Measurements from ENCODE around the gene SLC22A31. TPM values are rescaled to one million over a fixed set of nuclear protein-coding genes. Genes with fewer than 3 reads are reported as not detected.

The SLC22A31 gene
- total RNA-seq, 1 experiment from 2014 or later, result 6.7 TPM

DNA sequence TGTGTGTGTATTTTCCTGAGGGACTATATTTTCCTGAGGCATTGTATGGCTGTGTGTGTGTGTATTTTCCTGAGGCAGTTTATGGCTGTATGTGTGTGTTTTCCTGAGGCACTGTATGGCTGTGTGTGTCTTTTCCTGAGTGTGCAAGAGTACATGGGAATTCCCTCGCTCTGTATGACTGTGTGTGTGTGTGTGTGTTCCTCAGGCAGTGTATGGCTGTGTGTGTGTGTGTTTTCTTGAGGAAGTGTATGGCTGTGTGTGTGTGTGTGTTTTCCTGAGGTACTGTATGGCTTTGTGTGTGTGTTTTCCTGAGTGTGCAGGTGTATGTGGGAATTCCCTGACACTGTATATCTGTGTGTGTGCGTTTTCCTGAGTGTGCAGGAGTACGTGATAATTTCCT, 21.3 kb upstream of the SLC22A31 start:
- TF ChIP-seq, protein P1, sequence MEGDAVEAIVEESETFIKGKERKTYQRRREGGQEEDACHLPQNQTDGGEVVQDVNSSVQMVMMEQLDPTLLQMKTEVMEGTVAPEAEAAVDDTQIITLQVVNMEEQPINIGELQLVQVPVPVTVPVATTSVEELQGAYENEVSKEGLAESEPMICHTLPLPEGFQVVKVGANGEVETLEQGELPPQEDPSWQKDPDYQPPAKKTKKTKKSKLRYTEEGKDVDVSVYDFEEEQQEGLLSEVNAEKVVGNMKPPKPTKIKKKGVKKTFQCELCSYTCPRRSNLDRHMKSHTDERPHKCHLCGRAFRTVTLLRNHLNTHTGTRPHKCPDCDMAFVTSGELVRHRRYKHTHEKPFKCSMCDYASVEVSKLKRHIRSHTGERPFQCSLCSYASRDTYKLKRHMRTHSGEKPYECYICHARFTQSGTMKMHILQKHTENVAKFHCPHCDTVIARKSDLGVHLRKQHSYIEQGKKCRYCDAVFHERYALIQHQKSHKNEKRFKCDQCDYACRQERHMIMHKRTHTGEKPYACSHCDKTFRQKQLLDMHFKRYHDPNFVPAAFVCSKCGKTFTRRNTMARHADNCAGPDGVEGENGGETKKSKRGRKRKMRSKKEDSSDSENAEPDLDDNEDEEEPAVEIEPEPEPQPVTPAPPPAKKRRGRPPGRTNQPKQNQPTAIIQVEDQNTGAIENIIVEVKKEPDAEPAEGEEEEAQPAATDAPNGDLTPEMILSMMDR (IDR thresholded peaks at IDR 0.05; ENCODE audit: insufficient read depth in 1 of 2, low read depth in 1 of 2, low read length in 1 of 2, severe bottlenecking in 1 of 2, unreplicated experiment in 1 of 2), result no peak
- no peaks in the 10 kb centered on the region for H3K4me1 ChIP-seq
- peaks cover 6% of the 10 kb centered on the region; the same call in 1 of the 2 replicates for H3K36me3 ChIP-seq (ENCODE audit: control insufficient read depth, insufficient read depth, low read length)
- H3K9me3 ChIP-seq, result no peaks in the 10 kb centered on the region
- H3K9me3 Mint-ChIP-seq (ENCODE audit: unreplicated experiment), result peaks cover 13% of the 10 kb centered on the region
- H3K27me3 Mint-ChIP-seq (ENCODE audit: insufficient read depth, unreplicated experiment), result no peaks in the 10 kb centered on the region
- POLR2A ChIA-PET, result no interaction called here
- no TSS peak for BruUV-seq (replicated peaks)
- no peak overlapping the region for H3K27ac Mint-ChIP-seq (ENCODE audit: unreplicated experiment)
- H3K36me3 Mint-ChIP-seq (ENCODE audit: insufficient read depth, unreplicated experiment), result peaks cover 56% of the 10 kb centered on the region
- H3K4me1 Mint-ChIP-seq (ENCODE audit: low read depth, unreplicated experiment), result no peaks in the 10 kb centered on the region
- no peak overlapping the region for H3K4me3 ChIP-seq (ENCODE audit: low read depth, low read length)
- H3K4me3 Mint-ChIP-seq (ENCODE audit: unreplicated experiment), result no peak overlapping the region
- CTCF ChIA-PET, result no interaction called here
- no peaks in the 10 kb centered on the region for H3K27me3 ChIP-seq (replicated peaks; ENCODE audit: control insufficient read depth, insufficient read depth, low read length)
- DNase-seq, result no peak
- intact Hi-C loops (cut with micrococcal nuclease; ENCODE audit: unreplicated experiment), result no loop called here

DNA sequence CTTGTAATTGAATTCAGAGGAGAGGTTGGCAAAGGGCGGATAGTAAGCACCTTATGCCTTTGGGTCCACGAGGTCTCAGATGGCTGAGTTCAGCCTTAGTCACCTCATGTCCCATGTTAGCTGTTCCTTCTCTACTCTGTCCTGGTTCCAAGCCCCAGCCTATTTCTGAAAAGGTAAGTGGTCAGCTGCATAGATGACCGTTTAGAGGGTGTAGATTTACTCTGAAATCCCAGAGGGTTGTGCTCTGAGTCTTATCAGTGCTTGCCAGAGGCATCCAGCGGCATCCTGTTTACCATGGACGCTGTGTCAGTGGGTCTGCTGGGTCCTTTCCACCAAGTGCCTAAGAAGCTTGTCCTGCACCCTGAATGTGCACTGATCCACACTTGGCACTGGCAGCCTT, 19.0 kb upstream of the SLC22A31 start:
- CTCF ChIA-PET, result no interaction called here
- no peak overlapping the region for H3K27ac Mint-ChIP-seq (ENCODE audit: unreplicated experiment)
- intact Hi-C loops (cut with micrococcal nuclease; ENCODE audit: unreplicated experiment), result no loop called here

DNA sequence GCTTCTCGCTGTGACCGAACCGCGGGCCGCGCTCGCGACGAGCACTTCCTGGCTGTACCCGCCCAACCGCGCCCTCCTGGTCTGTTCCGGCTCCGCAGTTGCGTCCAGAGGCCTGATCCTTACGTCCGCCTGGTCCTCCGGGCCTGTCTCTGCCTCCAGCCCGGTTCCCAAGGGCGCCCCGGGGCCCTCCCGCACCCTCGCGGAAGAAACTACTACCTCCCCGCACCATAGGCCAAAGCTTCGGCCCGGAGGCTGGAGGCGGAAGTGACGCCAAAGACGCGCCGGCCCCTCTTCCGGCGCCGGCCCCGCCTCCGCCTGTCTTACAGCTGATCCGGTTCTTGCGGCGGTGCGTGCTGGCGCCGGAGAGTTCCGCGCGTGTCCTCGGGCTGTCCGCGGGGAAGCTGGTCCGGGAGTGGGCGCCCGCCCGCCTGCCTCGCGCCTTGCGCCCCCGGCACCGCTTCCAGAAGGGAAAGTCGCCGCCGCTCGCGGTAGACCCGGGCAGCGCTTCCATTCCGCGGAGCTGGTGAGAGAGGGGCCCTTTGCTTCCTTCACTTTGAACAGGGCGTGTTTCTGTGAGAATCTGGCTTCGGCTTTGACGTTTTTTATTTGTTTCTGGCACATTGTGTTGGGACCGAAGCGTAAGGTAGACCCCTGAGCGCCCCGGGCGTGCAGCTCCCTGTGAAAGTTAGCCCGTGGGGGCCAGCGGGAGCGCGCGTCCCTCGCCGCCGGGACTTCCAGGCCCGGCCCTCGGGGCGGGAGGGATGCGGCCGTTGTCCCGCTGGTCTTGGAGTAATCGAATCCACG, 17.3 kb upstream of the SLC22A31 start, which contains the start of gene ZNF778:
ZNF778 (plus strand) TSS at position 316 of the 804 bp plus-strand sequence. CDS start 3,425 bp downstream, outside the sequence.
- Mint-ChIP-seq H3K4me3 (ENCODE audit: unreplicated experiment) (peak within 1 kb of the TSS; percentile 89), H3K4me1 (ENCODE audit: low read depth, unreplicated experiment) (no peaks in the 10 kb centered on the region), H3K9me3 (ENCODE audit: unreplicated experiment) (no peaks in the 10 kb centered on the region), H3K27me3 (ENCODE audit: insufficient read depth, unreplicated experiment) (no peaks in the 10 kb centered on the region), H3K36me3 (ENCODE audit: insufficient read depth, unreplicated experiment) (peaks cover 22% of the 10 kb centered on the region), H3K27ac (ENCODE audit: unreplicated experiment) (peak within 1 kb of the TSS; percentile 81)
- BruUV-seq (replicated peaks), result no TSS peak
- H3K9me3 ChIP-seq, result no peaks in the 10 kb centered on the region
- no peaks in the 10 kb centered on the region for H3K4me1 ChIP-seq
- DNase-seq, result peak; percentile 78 to 86
- CTCF ChIA-PET, result interaction anchor here (0.6 to 1.7 kb wide), 11 partner anchors 16 to 480 kb away, joined by 3 to 10 read pairs (median 3); partner anchors contain the start of gene CDH15
- peaks cover 1% of the 10 kb centered on the region; the same call in 1 of the 2 replicates for H3K36me3 ChIP-seq (ENCODE audit: control insufficient read depth, insufficient read depth, low read length)
- H3K27me3 ChIP-seq (replicated peaks; ENCODE audit: control insufficient read depth, insufficient read depth, low read length), result no peaks in the 10 kb centered on the region
- intact Hi-C loops (cut with micrococcal nuclease; ENCODE audit: unreplicated experiment), result loop anchor here (2.0 kb wide), 4 partner anchors 17 to 401 kb away; partner anchors contain the start of gene SLC22A31
- peak within 1 kb of the TSS; percentile 71 for H3K4me3 ChIP-seq (ENCODE audit: low read depth, low read length)
- TF ChIP-seq, protein P1 (IDR thresholded peaks at IDR 0.05; ENCODE audit: insufficient read depth in 1 of 2, low read depth in 1 of 2, low read length in 1 of 2, severe bottlenecking in 1 of 2, unreplicated experiment in 1 of 2), result no peak
- POLR2A ChIA-PET, result interaction anchor here (0.6 to 1.0 kb wide), 4 partner anchors 16 to 454 kb away, joined by 3 to 5 read pairs (median 4); partner anchors contain the start of gene APRT

More for the DNA sequence above, 19.0 kb upstream of the SLC22A31 start:
- Mint-ChIP-seq H3K4me3 (ENCODE audit: unreplicated experiment) (peak overlapping the region; percentile 50), H3K9me3 (ENCODE audit: unreplicated experiment) (no peaks in the 10 kb centered on the region), H3K4me1 (ENCODE audit: low read depth, unreplicated experiment) (no peaks in the 10 kb centered on the region), H3K36me3 (ENCODE audit: insufficient read depth, unreplicated experiment) (peaks cover 34% of the 10 kb centered on the region), H3K27me3 (ENCODE audit: insufficient read depth, unreplicated experiment) (no peaks in the 10 kb centered on the region)
- H3K4me1 ChIP-seq, result no peaks in the 10 kb centered on the region
- BruUV-seq (replicated peaks), result no TSS peak
- no peak overlapping the region for H3K4me3 ChIP-seq (ENCODE audit: low read depth, low read length)
- H3K27me3 ChIP-seq (replicated peaks; ENCODE audit: control insufficient read depth, insufficient read depth, low read length), result no peaks in the 10 kb centered on the region
- TF ChIP-seq, protein P1 (IDR thresholded peaks at IDR 0.05; ENCODE audit: insufficient read depth in 1 of 2, low read depth in 1 of 2, low read length in 1 of 2, severe bottlenecking in 1 of 2, unreplicated experiment in 1 of 2), result no peak
- no peaks in the 10 kb centered on the region for H3K9me3 ChIP-seq
- H3K36me3 ChIP-seq (ENCODE audit: control insufficient read depth, insufficient read depth, low read length), result peaks cover 3% of the 10 kb centered on the region; the same call in 1 of the 2 replicates
- POLR2A ChIA-PET, result no interaction called here
- no peak for DNase-seq
